GM12878 (cell line): ENCODE data around the gene C3. TPM values are rescaled to one million over a fixed set of nuclear protein-coding genes. Genes with fewer than 3 reads are reported as not detected.

ENCODE experiments used
- ATAC-seq: fragments of 200-7000 bp; cut with Tn5 transposase; 3 replicates; pipeline ENCODE4 v1.9.1; 2020; ENCODE audit warnings: mild to moderate bottlenecking, moderate library complexity
- BruUV-seq: library from RNA; stranded (reverse); fragments of 400-500 nt; replicated peaks from 2 replicates; lab custom pipeline; 2021; lab: Mats Ljungman, UMichigan
- CTCF ChIA-PET: fragments of 300-600 bp; sonication (Branson Sonifier 250); formaldehyde crosslinking; extraction: SDS; loops from one replicate; lab custom pipeline; 2021; ENCODE audit warnings: inconsistent platforms; lab: Yijun Ruan, JAX
- POLR2A ChIA-PET: fragments of 350-600 bp; formaldehyde crosslinking; extraction: SDS; loops from one replicate; lab custom pipeline; 2021; ENCODE audit warnings: inconsistent platforms; lab: Charles Lee
- RAD21 ChIA-PET: fragments of 300-600 bp; sonication (Branson Sonifier 250); formaldehyde crosslinking; loops from one replicate; lab custom pipeline; 2023; ENCODE audit warnings: antibody characterized with exemption; ENCODE audit not compliant: unreplicated experiment; lab: Charles Lee
- SMC1A ChIA-PET: fragments of 300-600 bp; sonication (Branson Sonifier 250); formaldehyde crosslinking; loops from one replicate; lab custom pipeline; 2023; ENCODE audit not compliant: unreplicated experiment, uncharacterized antibody; lab: Charles Lee
- DNase-seq: peaks from one replicate; pipeline ENCODE4 v3.0.0-alpha.2; 2011; ENCODE audit warnings: low read depth, low spot score
- FAIRE-seq: peaks from 3 replicates; lab custom pipeline; 2011; peaks lifted over from hg19 to GRCh38; lab: Jason Lieb, UNC
- H2AFZ ChIP-seq: 2 replicates; pipeline ENCODE4 v1.6.0; 2011; ENCODE audit warnings: low read depth, low read length, control low read depth; ENCODE audit not compliant: control insufficient read depth
- H3K27ac ChIP-seq: 2 replicates; pipeline ENCODE4 v1.5.1; 2011; ENCODE audit warnings: control low read depth; ENCODE audit not compliant: control insufficient read depth, insufficient read depth
- H3K27me3 ChIP-seq, 2 experiments: replicated peaks in 1 of 2; 2 replicates each; pipeline versions ENCODE4 v1.6.0 to v1.6.1; 2011; ENCODE audit warnings: low read length in 1 of 2; ENCODE audit not compliant: control insufficient read depth in 2 of 2, insufficient read depth in 2 of 2
- H3K36me3 ChIP-seq, 2 experiments: 2 replicates each; pipeline ENCODE4 v1.5.1; 2011; ENCODE audit warnings: low read length in 1 of 2; ENCODE audit not compliant: control insufficient read depth in 2 of 2, insufficient read depth in 2 of 2
- H3K4me1 ChIP-seq: 2 replicates; pipeline ENCODE4 v1.6.1; 2011; ENCODE audit warnings: mild to moderate bottlenecking, low read length, moderate library complexity, mixed read lengths; ENCODE audit not compliant: control insufficient read depth, insufficient read depth
- H3K4me2 ChIP-seq: 2 replicates; pipeline ENCODE4 v1.6.0; 2011; ENCODE audit warnings: control low read depth; ENCODE audit not compliant: control insufficient read depth, insufficient read depth
- H3K4me3 ChIP-seq: fragments of 200-600 bp; sonication (generic); 2 replicates; pipeline ENCODE4 v1.5.1; 2016
- H3K79me2 ChIP-seq: 2 replicates; pipeline ENCODE4 v1.6.0; 2011; ENCODE audit warnings: low read length; ENCODE audit not compliant: control insufficient read depth, insufficient read depth
- H3K9ac ChIP-seq: 2 replicates; pipeline ENCODE4 v1.8.0; 2011; ENCODE audit warnings: low read length, control low read depth, mixed read lengths; ENCODE audit not compliant: control insufficient read depth, insufficient read depth
- H3K9me3 ChIP-seq: replicated peaks from 3 replicates; pipeline ENCODE4 v1.5.1; 2011; ENCODE audit warnings: mild to moderate bottlenecking, low read length; ENCODE audit not compliant: control insufficient read depth, insufficient read depth
- H4K20me1 ChIP-seq: 2 replicates; pipeline ENCODE4 v1.6.0; 2011; ENCODE audit not compliant: control insufficient read depth, insufficient read depth
- BHLHE40 ChIP-seq, 2 experiments: fragments of 450-650 bp in 1 of 2; IDR thresholded peaks; 2 replicates each; pipeline ENCODE4 v1.6.1; 2011 to 2017; ENCODE audit warnings: low read depth in 2 of 2, borderline replicate concordance in 1 of 2, improper control_type of control experiment in 1 of 2, low read length in 1 of 2, mild to moderate bottlenecking in 1 of 2
- EGR1 ChIP-seq, 2 experiments: IDR thresholded peaks; 1 replicate in 1 of 2; 2 replicates in 1 of 2; pipeline ENCODE4 v1.6.1; 2011 to 2012; ENCODE audit warnings: low read depth in 2 of 2, low read length in 2 of 2, borderline replicate concordance in 1 of 2, mild to moderate bottlenecking in 1 of 2, moderate library complexity in 1 of 2
- MEF2B ChIP-seq: fragments of 450-650 bp; IDR thresholded peaks from 2 replicates; pipeline ENCODE4 v1.6.1; 2018; ENCODE audit warnings: mild to moderate bottlenecking, moderate library complexity; ENCODE audit not compliant: partially characterized antibody, poor library complexity, severe bottlenecking
- RAD21 ChIP-seq: IDR thresholded peaks from 2 replicates; pipeline ENCODE4 v1.6.1; 2011; ENCODE audit warnings: mild to moderate bottlenecking, low read depth, low read length, moderate library complexity; ENCODE audit not compliant: insufficient read depth
- ZBTB33 ChIP-seq: fragments of 450-650 bp; IDR thresholded peaks from 2 replicates; pipeline ENCODE4 v1.6.1; 2017; ENCODE audit warnings: mild to moderate bottlenecking
- ZNF207 ChIP-seq: fragments of 450-650 bp; IDR thresholded peaks from 2 replicates; pipeline ENCODE4 v1.6.1; 2014; ENCODE audit warnings: antibody characterized with exemption, mild to moderate bottlenecking, borderline replicate concordance
- WGBS: methylation state at CpG from one replicate; pipeline ENCODE4 v1.1.6; 2016; ENCODE audit warnings: low lambda C conversion rate; ENCODE audit not compliant: insufficient replicate concordance, insufficient coverage; ENCODE audit errors: missing lambda C conversion rate; 5-methylcytosine and 5-hydroxymethylcytosine counted together
- in situ Hi-C: fragments of 300-500 bp; cut with MboI; formaldehyde crosslinking; loops from 9 replicates; pipeline ENCODE4 v1.14.3; 2018; ENCODE audit warnings: mixed read lengths
- intact Hi-C: fragments of 100-400 bp; cut with micrococcal nuclease; formaldehyde crosslinking; loops from one replicate; pipeline ENCODE4 v1.14.2; 2022; ENCODE audit not compliant: unreplicated experiment
- polyA plus RNA-seq, 11 experiments: library from polyadenylated mRNA; depleted of rRNA in 4 of 11; unstranded in 6 of 11; stranded (reverse) in 5 of 11; fragments of >200 nt; fragmentation: Nextera tagmentation in 4 of 11; fragmentation: Illumina TruSeq in 1 of 11; extraction: Ambion mirVana in 4 of 11; extraction: Trizol in 1 of 11; gene quantifications; 1 replicate in 1 of 11; 2 replicates in 10 of 11; pipeline versions ENCODE4 v1.2.1 to v1.2.3, GENCODE V29; 2011 to 2016; ENCODE audit warnings: inconsistent platforms in 2 of 11, missing spikeins in 2 of 11, low read depth in 1 of 11
- total RNA-seq, 4 experiments: library from RNA; depleted of rRNA in 3 of 4; stranded (reverse); fragments of >200 nt in 3 of 4; fragmentation: Illumina TruSeq in 1 of 4; extraction: Trizol in 1 of 4; gene quantifications; 2 replicates each; pipeline versions ENCODE4 v1.2.1 to v1.2.3, GENCODE V29; 2013 to 2021

C3 gene
- total and polyA plus RNA-seq, 10 of the 15 experiments (the other 5 are each of a cell fraction or from before 2014, with no cell fraction given) = 0.20 to 6.7 (median 0.72) TPM

- no peak overlapping the region for H2AFZ ChIP-seq
- CTCF ChIA-PET = no interaction called here
- POLR2A ChIA-PET = interaction anchor here (0.7 kb wide), 1 partner anchor 10 kb away, joined by 3 read pairs; no protein-coding TSS in a partner anchor
- RAD21 ChIA-PET = no interaction called here
- no peak overlapping the region for H3K4me2 ChIP-seq
- no peak overlapping the region for H3K9ac ChIP-seq
- DNase-seq = no peak
- SMC1A ChIA-PET = interaction anchor here (1.3 to 1.6 kb wide), 2 partner anchors 13 to 33 kb away, joined by 3 to 5 read pairs; no protein-coding TSS in a partner anchor
- FAIRE-seq = no peak
- peaks cover 33% of the 10 kb centered on the region for H3K79me2 ChIP-seq
- no TSS peak for BruUV-seq
- no peaks in the 10 kb centered on the region for H3K27me3 ChIP-seq
- intact Hi-C loops = no loop called here
- no peak overlapping the region for H3K27ac ChIP-seq
- no peak for TF ChIP-seq ZNF207
- TF ChIP-seq EGR1 (IDR thresholded peaks at IDR 0.05; ENCODE audit: borderline replicate concordance in 1 of 2, low read depth in 2 of 2, low read length in 2 of 2) = no peak
- peak; percentile 52; the same call in 1 of the 2 replicates for TF ChIP-seq ZBTB33
- TF ChIP-seq BHLHE40 (IDR thresholded peaks at IDR 0.05; ENCODE audit: borderline replicate concordance in 1 of 2, low read depth in 2 of 2, low read length in 1 of 2) = no peak
- TF ChIP-seq MEF2B = no peak
- no peak for TF ChIP-seq RAD21
- TF ChIP-seq, all 136 proteins: peak for 1
- Histone ChIP-seq H3K36me3 (peaks cover 2 to 8% of the 10 kb centered on the region in 2 experiments; a peak in 3 of 4 replicates), H3K4me1 (peaks cover 26% of the 10 kb centered on the region), H4K20me1 (no peaks in the 10 kb centered on the region), H3K9me3 (no peaks in the 10 kb centered on the region; the same call in 2 of the 3 replicates), H3K4me3 (no peak overlapping the region)
- in situ Hi-C loops = no loop called here
- no peak for ATAC-seq
- 94% methylated on average over 14 of the region's 17 CpGs for WGBS
These were observed 55.5 kb downstream of the C3 start for GRCh38 chr19:6664916-6665315.
